GM19463 (cell line): Measurements from ENCODE around the gene NUDT2.
"Not testable (repeated sequence)": the region's sequence is repeated elsewhere in the genome, so short reads cannot be mapped to it uniquely, and the experiment has no call there.

ENCODE experiments used
- ATAC-seq: cut with Tn5 transposase; IDR thresholded peaks from one replicate; pipeline ENCODE4 v1.9.1; 2021; ENCODE audit warnings: mild to moderate bottlenecking, moderate library complexity; ENCODE audit not compliant: unreplicated experiment

The NUDT2 gene

GRCh38 chr9:34334916-34335315 lies 5.5 kb downstream of the NUDT2 start:
- ATAC-seq = no peak

- no peak for ATAC-seq
Measured at GRCh38 chr9:34335376-34335775, 6.0 kb downstream of the NUDT2 start.

DNA sequence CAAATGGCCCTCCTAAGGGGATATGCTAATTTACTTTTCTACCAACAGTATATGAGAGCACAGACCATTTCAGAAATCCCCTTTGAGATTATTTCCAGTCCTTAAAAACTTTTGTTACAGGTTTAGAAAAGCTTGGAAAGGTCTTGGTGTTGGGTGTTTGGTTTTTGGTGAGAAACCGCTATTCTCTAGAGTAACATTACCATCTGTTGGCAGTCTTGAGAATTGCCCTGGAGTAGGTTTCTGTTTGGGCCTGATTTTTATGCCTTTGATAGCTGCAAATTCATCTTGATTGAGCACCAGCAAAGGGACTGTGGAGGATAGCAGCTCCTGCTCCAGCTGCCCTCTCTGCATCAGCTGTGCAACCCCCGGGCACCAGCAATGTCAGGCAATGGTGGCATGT lies 8.0 kb downstream of the NUDT2 start:
- no peak for ATAC-seq

DNA sequence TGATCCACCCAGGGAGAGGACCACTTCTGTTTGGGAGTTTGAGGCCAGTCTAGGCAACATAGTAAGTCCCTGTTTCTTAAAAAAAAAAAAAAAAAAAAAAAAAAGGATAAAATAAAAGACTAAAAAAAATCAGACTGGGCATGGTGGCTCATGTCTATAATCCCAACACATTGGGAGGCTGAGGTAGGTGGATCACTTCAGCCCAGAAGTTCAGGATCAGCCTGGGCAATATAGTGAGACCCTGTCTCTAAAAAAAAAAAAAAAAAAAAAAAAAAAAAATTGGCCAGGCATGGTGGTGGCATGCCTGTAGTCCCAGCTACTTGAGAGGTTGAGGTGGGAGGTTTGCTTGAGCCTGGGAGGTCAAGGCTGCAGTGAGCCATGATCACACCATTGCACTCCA lies 8.7 kb downstream of the NUDT2 start:
- ATAC-seq = not testable (repeated sequence)

GRCh38 chr9:34338665-34339385 lies 9.5 kb downstream of the NUDT2 start:
- ATAC-seq = no peak

DNA sequence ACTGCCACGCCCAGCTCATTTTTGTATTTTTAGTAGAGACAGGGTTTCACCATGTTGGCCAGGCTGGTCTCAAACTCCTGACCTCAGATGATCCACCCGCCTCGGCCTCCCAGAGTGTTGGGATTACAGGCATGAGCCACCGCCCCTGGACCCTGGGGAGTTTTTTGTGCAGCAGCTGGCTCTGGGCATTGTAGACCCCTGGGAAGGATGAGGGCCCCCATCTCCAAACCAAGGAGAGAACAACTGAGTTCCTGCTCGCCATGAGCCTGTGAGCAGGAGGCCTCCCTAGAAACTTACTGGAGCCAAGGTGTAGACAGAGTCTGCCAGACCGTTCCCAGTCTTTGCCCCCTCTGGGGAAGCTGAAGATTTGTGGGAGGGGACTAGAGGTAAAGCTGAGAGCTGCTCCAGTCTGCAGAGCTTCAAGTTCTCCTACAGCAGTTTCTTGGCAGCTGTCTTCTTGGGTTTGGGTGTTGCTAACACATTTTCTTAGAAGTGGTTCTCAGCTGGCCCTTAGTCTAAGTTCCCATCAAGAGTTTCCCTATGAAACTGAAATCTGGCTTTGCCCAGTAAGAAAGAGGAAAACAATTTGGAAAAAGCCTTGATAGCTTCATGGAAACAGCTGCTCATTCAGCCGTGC lies 12.4 kb downstream of the NUDT2 start:
- ATAC-seq = no peak

DNA sequence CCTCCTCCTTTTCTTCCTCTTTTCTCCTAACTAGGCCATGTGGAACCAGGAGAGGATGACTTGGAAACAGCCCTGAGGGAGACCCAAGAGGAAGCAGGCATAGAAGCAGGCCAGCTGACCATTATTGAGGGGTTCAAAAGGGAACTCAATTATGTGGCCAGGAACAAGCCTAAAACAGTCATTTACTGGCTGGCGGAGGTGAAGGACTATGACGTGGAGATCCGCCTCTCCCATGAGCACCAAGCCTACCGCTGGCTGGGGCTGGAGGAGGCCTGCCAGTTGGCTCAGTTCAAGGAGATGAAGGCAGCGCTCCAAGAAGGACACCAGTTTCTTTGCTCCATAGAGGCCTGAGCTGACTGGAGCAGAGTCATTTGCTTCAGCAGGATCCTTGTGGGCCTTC lies 13.7 kb downstream of the NUDT2 start:
- ATAC-seq = no peak

GRCh38 chr9:34343605-34344004 lies 14.2 kb downstream of the NUDT2 start:
- no peak for ATAC-seq

- ATAC-seq = no peak
Measured at GRCh38 chr9:34346873-34347799, 17.8 kb downstream of the NUDT2 start.

DNA sequence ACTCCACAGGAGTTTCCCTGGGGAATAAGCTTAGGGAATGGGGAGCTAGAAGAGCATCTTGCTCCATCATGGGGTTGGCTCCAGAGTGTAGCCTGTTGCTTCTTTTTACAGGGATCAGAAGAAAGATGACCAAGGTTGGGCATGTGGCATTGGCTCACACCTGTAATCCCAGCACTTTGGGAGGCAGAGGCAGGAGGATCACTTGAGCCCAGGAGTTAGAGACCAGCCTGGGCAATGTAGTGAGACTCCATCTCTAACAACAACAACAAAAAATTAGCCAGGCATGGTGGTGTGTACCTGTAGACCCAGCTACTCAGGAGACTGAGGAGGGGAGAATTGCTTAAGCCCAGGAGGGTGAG lies 18.4 kb downstream of the NUDT2 start:
- no peak for ATAC-seq

DNA sequence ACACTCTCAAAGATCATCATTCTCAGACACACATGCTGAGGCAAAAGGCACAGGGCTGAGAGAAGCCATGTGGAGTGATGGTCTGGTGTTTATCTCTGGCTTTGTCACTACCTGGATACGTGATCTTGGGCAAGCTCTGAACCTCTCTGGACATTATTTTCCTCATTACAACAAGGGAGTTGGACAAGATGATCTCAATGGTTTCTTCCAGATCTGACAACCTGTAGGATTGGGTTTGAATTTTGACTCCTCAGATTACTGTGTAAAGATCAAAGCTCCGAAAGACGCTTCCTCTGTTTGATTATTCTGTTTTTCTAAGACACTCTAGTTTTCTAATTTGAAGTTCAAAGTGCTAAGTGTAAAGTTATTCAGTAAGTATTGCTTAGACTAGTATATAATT lies 20.0 kb downstream of the NUDT2 start:
- ATAC-seq = no peak

GRCh38 chr9:34352122-34352652 lies 22.8 kb downstream of the NUDT2 start:
- not testable (repeated sequence) for ATAC-seq

DNA sequence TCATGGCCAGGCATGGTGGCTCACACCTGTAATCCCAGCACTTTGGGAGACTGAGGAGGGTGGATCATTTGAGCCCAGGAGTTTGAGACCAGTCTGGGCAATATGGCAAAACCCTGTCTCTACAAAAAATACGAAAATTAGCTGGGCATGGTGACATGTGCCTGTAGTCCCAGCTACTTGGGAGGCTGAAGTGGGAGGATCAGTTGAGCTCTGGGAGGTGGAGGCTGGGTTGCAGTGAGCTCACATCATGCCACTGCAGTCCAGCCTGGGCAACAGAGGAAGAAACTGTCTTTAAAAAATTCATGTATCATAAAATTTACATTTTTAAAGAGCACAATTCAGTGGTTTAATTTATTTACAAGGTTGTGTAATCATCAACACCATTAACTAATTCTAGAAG lies 23.6 kb downstream of the NUDT2 start:
- ATAC-seq = not testable (repeated sequence)

- ATAC-seq = no peak
Measured at GRCh38 chr9:34362614-34363214, 33.3 kb downstream of the NUDT2 start.

GRCh38 chr9:34363619-34364351 lies 34.4 kb downstream of the NUDT2 start:
- ATAC-seq = no peak

DNA sequence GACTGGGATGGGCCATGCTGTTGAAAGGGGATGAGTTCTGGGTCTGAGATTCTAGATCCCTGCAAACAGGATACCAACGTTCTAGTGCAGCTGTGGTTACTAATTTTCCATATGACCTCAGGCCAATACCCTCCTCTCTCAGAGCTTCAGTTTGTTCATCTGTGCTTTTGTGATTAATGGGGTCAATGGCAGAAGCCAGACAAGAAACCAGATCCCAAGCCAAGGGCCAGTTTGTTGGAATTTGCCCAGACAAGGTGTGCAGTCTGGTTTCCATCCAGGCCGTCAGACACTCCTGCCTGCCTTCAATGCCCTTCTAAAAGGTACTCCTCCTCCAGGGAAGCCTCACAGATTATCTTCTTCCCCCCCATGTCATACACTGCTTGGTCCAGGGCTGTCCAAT lies 35.9 kb downstream of the NUDT2 start:
- no peak for ATAC-seq

DNA sequence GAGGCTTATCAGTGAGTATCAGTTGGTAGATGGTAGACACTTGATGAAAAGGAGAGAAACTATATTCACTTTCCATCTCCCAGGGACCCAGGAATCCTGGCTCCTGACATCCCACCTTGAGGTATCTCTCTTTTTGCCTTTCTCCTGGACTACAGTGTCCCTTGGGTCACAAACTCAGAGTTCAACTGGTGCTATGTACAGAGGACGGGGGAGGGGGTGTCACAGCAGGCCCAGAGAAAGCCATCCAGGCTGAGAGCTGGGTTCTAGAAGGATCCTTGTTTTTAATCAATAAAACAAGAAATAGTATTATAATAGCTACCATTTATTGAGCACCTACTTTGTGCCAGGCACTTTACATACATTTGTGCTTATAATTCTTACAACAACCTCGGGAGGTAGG lies 37.0 kb downstream of the NUDT2 start:
- ATAC-seq = no peak

- not testable (repeated sequence) for ATAC-seq
Measured at GRCh38 chr9:34367751-34368410, 38.5 kb downstream of the NUDT2 start.

DNA sequence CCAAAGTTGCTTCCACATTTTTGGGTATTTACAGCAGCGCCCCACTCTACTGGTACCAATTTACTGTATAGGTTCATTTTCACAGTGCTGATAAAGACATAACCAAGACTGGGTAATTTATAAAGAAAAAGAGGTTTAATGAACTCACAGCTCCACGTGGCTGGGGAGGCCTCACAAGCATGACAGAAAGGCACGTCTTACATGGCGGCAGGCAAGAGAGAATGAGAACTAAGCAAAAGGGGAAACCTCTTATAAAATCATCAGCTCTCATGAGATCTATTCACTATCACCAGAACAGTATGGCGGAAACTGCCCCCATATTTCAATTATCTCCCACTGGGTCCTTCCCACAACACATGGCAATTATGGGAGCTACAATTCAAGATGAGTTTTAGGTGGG lies 39.4 kb downstream of the NUDT2 start:
- not testable (repeated sequence) for ATAC-seq

- ATAC-seq = no peak
Measured at GRCh38 chr9:34369636-34370035, 40.3 kb downstream of the NUDT2 start.
